ENCODE data around the gene CUX1. TPM values are rescaled to one million over a fixed set of nuclear protein-coding genes. Genes with fewer than 3 reads are reported as not detected.
"Not testable (repeated sequence)": the region's sequence is repeated elsewhere in the genome, so short reads cannot be mapped to it uniquely, and the experiment has no call there.

CUX1 gene
- total and polyA plus RNA-seq, 5 donors: 54.1 to 146 (median 109) TPM

GRCh38 chr7:102320601-102321350, 503.4 kb downstream of the CUX1 start:
- intact Hi-C loops (cut with DNase I): no loop called here
- ATAC-seq: no peak
- Histone ChIP-seq H3K27me3 (ENCODE audit: control insufficient read depth, insufficient read depth) (no peaks in the 10 kb centered on the region), H3K4me1 (ENCODE audit: control insufficient read depth, insufficient read depth, low read length) (no peaks in the 10 kb centered on the region), H3K27ac (ENCODE audit: low read length) (no peak overlapping the region), H3K9me3 (ENCODE audit: control insufficient read depth, low read length) (no peaks in the 10 kb centered on the region), H3K4me3 (ENCODE audit: low read length) (no peak overlapping the region)
- WGBS: 68% methylated on average over 37 of the region's 37 CpGs
- DNase-seq: no peak

- Histone ChIP-seq H3K27ac (ENCODE audit: low read length) (no peak overlapping the region), H3K4me1 (ENCODE audit: control insufficient read depth, insufficient read depth, low read length) (no peaks in the 10 kb centered on the region), H3K9me3 (ENCODE audit: control insufficient read depth, low read length) (no peaks in the 10 kb centered on the region), H3K4me3 (ENCODE audit: low read length) (no peak overlapping the region), H3K27me3 (ENCODE audit: control insufficient read depth, insufficient read depth) (no peaks in the 10 kb centered on the region)
- peak in 1 of 2 donors; percentile 51 for ATAC-seq
- intact Hi-C loops (cut with DNase I): no loop called here
- WGBS: 25% methylated on average over 73 of the region's 73 CpGs
- DNase-seq: peak; percentile 35 to 77 (median 61)
Observed at GRCh38 chr7:102321351-102322201, 504.1 kb downstream of the CUX1 start.

GRCh38 chr7:102322202-102322715, 504.8 kb downstream of the CUX1 start:
- intact Hi-C loops (cut with DNase I): no loop called here
- DNase-seq (no peak), ATAC-seq (peak in 1 of 2 donors; percentile 31)
- no peaks in the 10 kb centered on the region for H3K4me1 ChIP-seq (ENCODE audit: control insufficient read depth, insufficient read depth, low read length)
- no peak overlapping the region for H3K4me3 ChIP-seq (ENCODE audit: low read length)
- H3K27me3 ChIP-seq (ENCODE audit: control insufficient read depth, insufficient read depth): no peaks in the 10 kb centered on the region
- no peak overlapping the region for H3K27ac ChIP-seq (ENCODE audit: low read length)
- WGBS: 51% methylated on average over 8 of the region's 8 CpGs
- H3K9me3 ChIP-seq (ENCODE audit: control insufficient read depth, low read length): no peaks in the 10 kb centered on the region

DNA sequence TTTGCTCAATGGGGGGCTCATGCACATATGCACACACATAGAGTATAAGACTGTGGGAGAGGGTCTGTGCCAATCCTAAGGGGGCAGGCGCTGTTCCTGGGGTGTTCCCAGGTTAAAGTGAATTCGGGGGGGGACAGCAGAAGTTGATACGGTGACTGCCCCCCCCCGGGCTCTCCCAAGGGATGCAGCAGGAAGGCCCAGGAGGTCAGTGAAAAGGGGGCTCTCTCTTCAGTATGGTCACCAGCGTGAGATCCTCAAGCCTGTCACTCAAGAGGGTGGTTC, 506.4 kb downstream of the CUX1 start:
- Histone ChIP-seq H3K9me3 (ENCODE audit: control insufficient read depth, low read length) (no peaks in the 10 kb centered on the region), H3K4me1 (ENCODE audit: control insufficient read depth, insufficient read depth, low read length) (no peaks in the 10 kb centered on the region), H3K4me3 (ENCODE audit: low read length) (no peak overlapping the region), H3K27me3 (ENCODE audit: control insufficient read depth, insufficient read depth) (no peaks in the 10 kb centered on the region), H3K27ac (ENCODE audit: low read length) (no peak overlapping the region)
- intact Hi-C loops (cut with DNase I): no loop called here
- no peak for DNase-seq
- whole genome bisulfite sequencing: 84% methylated on average over 5 of the region's 5 CpGs
- no peak for ATAC-seq

- WGBS: 89% methylated on average over 11 of the region's 11 CpGs
Observed at GRCh38 chr7:102325106-102325505, 507.7 kb downstream of the CUX1 start.

DNA sequence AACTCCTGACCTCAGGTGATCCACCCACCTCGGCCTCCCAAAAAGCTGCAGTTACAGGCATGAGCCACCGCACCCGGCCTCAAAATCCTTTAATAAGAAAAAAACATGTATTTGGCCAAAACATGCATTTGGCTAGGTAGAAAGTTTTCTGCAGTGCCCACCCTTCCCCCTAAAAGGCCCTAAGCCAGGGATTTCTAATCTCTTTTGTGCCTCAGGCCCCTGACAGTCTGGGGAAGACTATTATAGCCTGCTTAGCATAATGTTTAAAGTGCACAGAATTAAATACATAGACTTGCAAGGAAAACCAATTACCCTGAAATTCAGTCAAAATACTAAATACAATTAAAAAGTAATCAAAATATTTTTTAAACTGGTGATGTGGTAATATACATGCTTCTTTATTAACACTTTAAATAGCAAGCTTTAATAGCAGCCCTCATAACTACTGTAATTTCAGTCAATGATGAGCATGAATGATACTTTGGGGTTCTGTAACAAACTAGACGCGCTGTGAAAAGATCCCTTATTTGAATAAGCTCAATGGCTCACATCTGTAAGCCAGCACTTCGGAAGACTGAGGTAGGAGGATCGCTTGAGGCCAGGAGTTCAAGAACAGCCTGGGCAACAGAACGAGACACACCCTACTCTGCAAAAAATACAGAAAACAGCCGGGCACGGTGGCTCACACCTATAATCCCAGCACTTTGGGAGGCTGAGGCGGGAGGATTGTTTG, 508.9 kb downstream of the CUX1 start:
- DNase-seq (no peak), ATAC-seq (no peak)
- no peak overlapping the region for H3K4me3 ChIP-seq (ENCODE audit: low read length)
- intact Hi-C loops (cut with DNase I): no loop called here
- H3K4me1 ChIP-seq (ENCODE audit: control insufficient read depth, insufficient read depth, low read length): no peaks in the 10 kb centered on the region
- H3K27ac ChIP-seq (ENCODE audit: low read length): no peak overlapping the region
- H3K9me3 ChIP-seq (ENCODE audit: control insufficient read depth, low read length): no peaks in the 10 kb centered on the region
- H3K27me3 ChIP-seq (ENCODE audit: control insufficient read depth, insufficient read depth): no peaks in the 10 kb centered on the region
- 90% methylated on average over 11 of the region's 11 CpGs for WGBS

More at GRCh38 chr7:102325106-102325505, 507.7 kb downstream of the CUX1 start:
- H3K9me3 ChIP-seq (ENCODE audit: control insufficient read depth, low read length); DNase-seq; H3K4me1 ChIP-seq (ENCODE audit: control insufficient read depth, insufficient read depth, low read length); H3K27me3 ChIP-seq (ENCODE audit: control insufficient read depth, insufficient read depth); ATAC-seq; H3K27ac ChIP-seq (ENCODE audit: low read length); intact Hi-C loops (cut with DNase I); H3K4me3 ChIP-seq (ENCODE audit: low read length): not testable (repeated sequence)

DNA sequence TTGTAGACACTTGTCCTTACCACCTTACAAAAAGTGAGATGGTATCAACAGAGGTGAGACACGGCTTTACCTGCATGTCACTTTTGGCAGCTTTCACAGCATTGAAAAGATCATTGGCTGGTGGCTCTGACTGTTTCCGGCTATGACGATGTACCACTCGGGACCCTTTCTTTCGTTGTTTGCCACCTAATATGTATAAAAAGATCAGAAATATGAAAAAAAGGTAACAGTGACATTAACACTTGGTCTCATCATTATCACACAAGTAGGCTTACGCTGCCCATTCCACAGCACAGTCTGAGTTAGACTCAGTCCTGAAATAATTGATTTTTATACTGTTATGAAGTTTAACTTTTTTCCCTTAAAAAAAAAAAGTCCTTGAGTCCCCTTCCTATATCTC, 509.8 kb downstream of the CUX1 start:
- H3K4me3 ChIP-seq (ENCODE audit: low read length); H3K4me1 ChIP-seq (ENCODE audit: control insufficient read depth, insufficient read depth, low read length); intact Hi-C loops (cut with DNase I); H3K9me3 ChIP-seq (ENCODE audit: control insufficient read depth, low read length); DNase-seq; ATAC-seq; H3K27me3 ChIP-seq (ENCODE audit: control insufficient read depth, insufficient read depth); H3K27ac ChIP-seq (ENCODE audit: low read length): not testable (repeated sequence)
- WGBS: 80% methylated on average over 6 of the region's 6 CpGs

GRCh38 chr7:102328863-102329262, 511.4 kb downstream of the CUX1 start:
- H3K27ac ChIP-seq (ENCODE audit: low read length); ATAC-seq; H3K9me3 ChIP-seq (ENCODE audit: control insufficient read depth, low read length); H3K27me3 ChIP-seq (ENCODE audit: control insufficient read depth, insufficient read depth); H3K4me3 ChIP-seq (ENCODE audit: low read length); DNase-seq; H3K4me1 ChIP-seq (ENCODE audit: control insufficient read depth, insufficient read depth, low read length); intact Hi-C loops (cut with DNase I): not testable (repeated sequence)
- 69% methylated on average over 4 of the region's 5 CpGs for WGBS

- intact Hi-C loops (cut with DNase I); H3K4me1 ChIP-seq (ENCODE audit: control insufficient read depth, insufficient read depth, low read length); H3K27ac ChIP-seq (ENCODE audit: low read length); H3K4me3 ChIP-seq (ENCODE audit: low read length); DNase-seq; H3K27me3 ChIP-seq (ENCODE audit: control insufficient read depth, insufficient read depth); H3K9me3 ChIP-seq (ENCODE audit: control insufficient read depth, low read length): not testable (repeated sequence)
- 65% methylated on average over 9 of the region's 9 CpGs for WGBS
- ATAC-seq: peak in 1 of 2 donors; percentile 16
Observed at GRCh38 chr7:102329366-102329765, 511.9 kb downstream of the CUX1 start.

DNA sequence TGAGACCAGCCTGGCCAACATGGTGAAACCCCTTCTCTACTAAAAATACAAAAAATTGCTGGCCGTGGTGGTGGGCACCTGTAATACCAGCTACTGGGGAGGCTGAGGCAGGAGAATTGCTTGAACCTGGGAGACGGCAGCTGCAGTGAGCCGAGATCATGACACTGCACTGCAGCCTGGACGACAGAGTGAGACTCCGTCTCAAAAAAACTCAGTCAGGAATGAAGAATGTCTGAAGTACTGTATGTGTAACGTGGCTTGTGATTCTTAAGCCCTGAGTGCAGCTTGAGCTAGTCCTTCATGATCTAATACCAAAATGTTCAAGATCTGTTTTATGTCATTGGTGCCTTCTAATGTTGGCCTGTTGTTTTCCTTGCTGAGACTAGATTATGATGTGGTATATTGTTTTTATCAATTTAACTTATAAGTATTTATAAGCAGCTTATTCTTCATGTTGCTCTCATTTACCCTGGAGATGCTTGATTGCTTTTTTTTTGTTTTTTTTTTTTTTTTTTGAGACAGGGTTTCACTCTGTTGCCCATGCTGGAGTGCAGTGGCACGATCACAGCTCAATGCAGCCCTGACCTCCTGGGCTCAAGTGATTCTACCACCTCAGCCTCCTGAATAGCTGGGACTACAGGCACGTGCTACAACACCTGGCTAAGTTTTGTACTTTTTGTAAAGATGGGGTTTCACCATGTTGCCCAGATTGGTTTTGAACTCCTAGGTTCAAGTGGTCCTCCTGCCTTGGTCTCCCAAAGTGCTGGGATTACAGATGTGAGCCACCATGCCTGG, 513.4 kb downstream of the CUX1 start:
- H3K4me1 ChIP-seq (ENCODE audit: control insufficient read depth, insufficient read depth, low read length); H3K27ac ChIP-seq (ENCODE audit: low read length); DNase-seq; H3K27me3 ChIP-seq (ENCODE audit: control insufficient read depth, insufficient read depth); ATAC-seq; H3K9me3 ChIP-seq (ENCODE audit: control insufficient read depth, low read length); H3K4me3 ChIP-seq (ENCODE audit: low read length); intact Hi-C loops (cut with DNase I): not testable (repeated sequence)
- 86% methylated on average over 8 of the region's 8 CpGs for WGBS

Data from right cardiac atrium (tissue), 5 donors.